Right ventricle myocardium superior (tissue), 1 donor: ENCODE results near the gene CDH15. TPM values are rescaled to one million over a fixed set of nuclear protein-coding genes. Genes with fewer than 3 reads are reported as not detected.

ENCODE experiments used
- ATAC-seq: fragments of 200-7000 bp; cut with Tn5 transposase; one replicate; pipeline ENCODE4 v1.9.1; 2020; ENCODE audit warnings: mild to moderate bottlenecking; ENCODE audit not compliant: poor library complexity
- DNase-seq: peaks from one replicate; pipeline ENCODE4 v3.0.0-alpha.2; 2020
- intact Hi-C: fragments of 100-400 bp; cut with DNase I; formaldehyde crosslinking; loops from one replicate; pipeline ENCODE4 v1.11.2; 2022
- total RNA-seq: library from RNA; stranded (reverse); fragmentation: NEBNext Ultra II Directional; extraction: Animal tissue kit (Norgen Biotek cat#: 25700); gene quantifications from one replicate; pipeline ENCODE4 v1.2.1, GENCODE V29; 2021
- donor health status: DM: no; HTN: yes; CAD: no; lungs with severe emphysema.

CDH15 gene
- total RNA-seq, 1 donor from 2014 or later = not detected

- intact Hi-C loops = no loop called here
- no peak for ATAC-seq
- peak; percentile 14 for DNase-seq
These were observed 31.6 kb upstream of the CDH15 start for GRCh38 chr16:89139907-89140361.

DNA sequence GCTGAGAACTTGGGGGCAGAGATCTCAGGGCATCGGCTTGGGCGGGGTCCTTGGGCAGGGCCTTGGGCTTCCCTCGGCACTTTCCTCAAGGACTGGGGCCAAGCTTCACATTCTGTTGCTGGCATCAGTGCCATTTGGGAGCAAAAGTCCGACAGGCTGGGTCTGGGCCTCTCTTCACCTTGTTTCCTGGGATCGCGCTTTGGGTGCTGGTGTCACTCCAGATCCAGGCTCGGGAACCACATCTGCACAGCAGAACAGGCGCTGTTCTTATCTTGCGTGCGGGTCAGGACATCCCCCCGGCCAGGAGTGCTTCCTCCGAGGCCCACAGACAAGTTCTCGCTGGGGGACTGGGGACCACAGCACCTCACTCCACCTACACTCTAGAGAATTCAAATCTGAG, 31.1 kb upstream of the CDH15 start:
- ATAC-seq = no peak
- DNase-seq = peak; percentile 22
- intact Hi-C loops = no loop called here

DNA sequence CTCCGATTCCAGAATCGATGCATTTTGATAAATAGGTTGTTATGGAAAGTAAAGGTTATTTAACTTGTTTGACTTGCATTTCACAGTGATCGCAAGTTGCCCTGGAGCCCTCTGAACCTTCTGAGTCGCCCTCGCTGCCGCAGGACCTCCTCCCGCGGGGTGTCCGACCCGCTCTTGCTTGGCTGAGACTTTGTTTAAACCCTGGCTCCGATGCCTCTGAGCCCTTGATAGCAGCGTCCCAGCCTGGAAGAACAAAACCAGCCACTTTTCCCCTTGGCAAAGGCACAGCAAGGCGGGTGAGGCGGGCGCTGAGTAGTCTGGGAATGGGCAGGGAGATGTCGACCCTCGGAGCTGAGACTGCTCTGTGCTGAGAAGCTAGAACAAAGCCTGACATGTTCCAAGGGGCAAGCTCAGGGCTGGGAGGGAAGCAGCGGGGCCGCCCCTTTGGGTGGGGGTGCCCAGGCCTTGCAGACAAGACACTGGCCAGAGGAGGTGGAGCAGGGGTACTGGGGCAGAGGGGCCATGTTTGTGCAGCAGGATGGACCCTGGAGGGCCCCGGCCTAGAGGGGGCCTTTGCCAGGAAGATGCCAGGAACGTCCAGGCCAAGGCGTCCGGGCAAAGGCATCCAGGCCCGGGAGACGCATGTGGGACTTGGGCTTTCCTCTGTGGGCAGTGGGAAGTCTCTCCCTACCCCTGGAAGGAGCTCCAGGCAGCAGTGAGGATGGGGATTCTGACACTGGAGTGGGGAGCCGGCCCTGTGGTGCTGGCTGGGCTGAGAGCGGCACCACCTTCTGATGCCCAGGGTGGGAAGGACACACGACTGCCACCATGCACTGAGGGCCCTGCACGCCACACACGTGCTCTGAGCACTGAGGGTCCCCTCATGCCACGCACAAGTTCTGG, 30.3 kb upstream of the CDH15 start:
- no peak for DNase-seq
- intact Hi-C loops = no loop called here
- ATAC-seq = no peak

GRCh38 chr16:89141884-89142267, 29.7 kb upstream of the CDH15 start:
- DNase-seq (peak; percentile 29), ATAC-seq (no peak)
- intact Hi-C loops = no loop called here

DNA sequence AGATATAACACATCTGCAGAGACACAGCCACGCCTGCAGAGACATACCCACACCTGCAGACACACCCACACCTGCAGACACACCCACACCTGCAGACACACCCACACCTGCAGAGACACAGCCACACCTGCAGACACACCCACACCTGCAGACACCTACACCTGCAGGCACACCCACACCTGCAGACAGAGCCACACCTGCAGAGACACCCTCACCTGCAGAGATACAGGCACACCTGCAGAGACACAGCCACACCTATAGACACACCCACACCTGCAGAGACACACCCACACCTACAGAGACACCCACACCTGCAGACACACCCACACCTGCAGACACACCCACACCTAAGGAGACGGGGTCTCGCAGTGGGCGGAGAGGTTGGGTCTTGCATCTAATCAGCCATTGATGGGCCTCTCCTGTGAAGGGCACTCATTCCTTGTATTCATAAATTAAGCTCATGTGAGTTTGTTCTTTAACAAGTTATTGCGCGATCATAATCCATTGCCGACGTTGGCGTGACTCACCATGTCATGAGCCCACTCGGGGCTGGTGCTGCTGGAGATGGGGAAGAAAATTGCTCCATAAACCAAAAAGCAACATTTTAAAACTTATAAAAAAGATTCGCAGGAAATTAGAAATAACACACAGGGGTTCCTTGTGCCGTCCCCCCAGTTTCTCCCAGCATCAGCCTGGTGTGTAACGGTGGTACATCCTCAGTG, 28.9 kb upstream of the CDH15 start:
- ATAC-seq (no peak), DNase-seq (no peak)
- intact Hi-C loops = no loop called here

GRCh38 chr16:89143201-89143741, 28.3 kb upstream of the CDH15 start:
- intact Hi-C loops = no loop called here
- ATAC-seq = no peak
- peak; percentile 31 for DNase-seq

GRCh38 chr16:89143911-89144675, 27.5 kb upstream of the CDH15 start:
- ATAC-seq = no peak
- peak; percentile 27 for DNase-seq
- intact Hi-C loops = no loop called here

DNA sequence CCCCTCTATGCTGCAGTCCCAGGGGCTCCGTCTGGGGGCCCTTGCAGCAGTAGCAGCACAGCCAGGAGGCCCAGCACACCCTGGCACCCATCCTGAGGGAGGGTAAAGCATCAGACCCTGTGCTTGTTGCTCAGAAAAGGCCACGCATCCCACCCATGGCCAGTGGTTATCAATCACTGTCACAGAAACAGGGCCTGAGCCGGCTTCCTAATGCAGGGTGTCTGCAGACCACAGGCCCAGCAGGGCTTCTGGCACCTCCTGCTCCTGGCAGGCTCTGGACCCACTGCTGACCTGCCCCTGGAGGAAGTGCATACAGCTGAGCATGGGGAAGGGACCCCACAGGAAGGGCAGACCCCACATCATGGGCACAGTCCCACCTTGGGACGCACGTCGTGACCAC, 26.9 kb upstream of the CDH15 start:
- intact Hi-C loops = no loop called here
- ATAC-seq = no peak
- DNase-seq = no peak

DNA sequence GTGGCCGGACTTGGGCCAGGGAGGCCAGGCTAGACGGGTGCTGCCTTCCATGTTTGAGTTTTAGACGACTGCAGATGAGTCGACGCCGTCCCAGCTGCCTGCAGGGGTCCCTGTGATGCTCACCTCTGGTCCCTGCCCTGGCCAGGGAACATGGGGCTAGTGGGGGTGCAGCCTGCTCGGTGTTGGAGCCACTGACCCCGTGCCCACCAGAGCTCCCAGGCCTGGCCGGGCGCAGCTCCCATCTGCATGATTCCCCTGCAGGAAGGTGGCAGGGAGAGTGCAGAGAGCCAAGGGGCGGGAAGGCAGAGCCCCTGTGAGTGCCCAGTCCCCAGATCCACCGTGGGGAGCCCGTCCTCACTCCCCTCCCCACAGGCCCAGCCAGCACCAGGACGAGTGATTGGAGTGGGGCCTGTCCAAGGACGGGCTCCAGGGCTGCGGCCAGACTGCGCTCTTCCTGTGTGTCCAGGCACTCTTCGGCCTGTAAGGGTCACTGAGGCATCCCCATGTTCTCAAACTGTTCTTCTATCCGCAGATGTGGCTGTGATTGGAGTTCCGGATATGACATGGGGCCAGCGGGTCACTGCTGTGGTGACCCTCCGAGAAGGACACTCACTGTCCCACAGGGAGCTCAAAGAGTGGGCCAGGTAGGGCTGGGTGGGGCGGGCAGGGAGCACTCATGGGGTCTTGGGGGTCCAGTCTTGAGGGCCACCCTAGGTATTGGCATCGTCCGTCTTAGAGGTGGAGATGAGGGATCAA, 26.0 kb upstream of the CDH15 start:
- intact Hi-C loops = no loop called here
- ATAC-seq (no peak), DNase-seq (no peak)

DNA sequence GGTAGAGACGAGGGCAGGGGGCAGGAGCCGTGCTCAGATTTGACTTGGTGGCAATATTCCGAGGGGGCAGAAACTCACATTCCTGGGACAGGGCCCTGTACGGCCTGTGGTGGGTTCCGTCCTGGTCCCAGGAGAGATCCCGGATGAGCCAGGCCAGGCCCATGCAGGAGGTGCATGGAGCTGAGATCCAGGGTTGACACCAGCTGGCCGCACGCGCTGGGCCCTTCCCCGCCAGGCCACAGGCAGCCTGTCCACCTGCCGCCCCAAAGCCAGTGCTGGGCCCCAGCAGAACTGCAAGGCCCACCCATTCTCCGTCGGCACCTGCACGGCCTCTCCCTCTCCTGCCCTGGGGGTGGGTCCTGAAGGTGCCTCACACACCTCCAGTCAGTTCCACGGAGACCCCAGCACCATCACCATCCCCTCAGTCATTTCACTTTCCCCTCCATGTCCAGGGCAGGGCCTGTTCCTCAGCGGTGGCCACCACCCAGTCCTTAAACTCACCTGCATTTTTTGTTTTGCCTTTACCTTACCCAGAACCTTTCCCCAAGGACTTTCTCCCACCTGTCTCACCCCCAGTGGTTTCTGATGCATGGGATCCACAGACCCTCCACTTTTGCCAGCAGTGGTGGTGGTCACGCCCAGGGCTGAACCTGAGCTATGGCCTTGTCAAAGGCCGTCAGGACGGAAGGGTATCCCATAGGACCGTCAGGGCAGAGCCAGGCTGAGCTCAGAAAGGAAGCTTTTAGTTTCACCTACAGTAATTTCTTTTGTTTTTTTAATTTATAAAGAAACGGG, 25.1 kb upstream of the CDH15 start:
- intact Hi-C loops = no loop called here
- DNase-seq (no peak), ATAC-seq (no peak)

DNA sequence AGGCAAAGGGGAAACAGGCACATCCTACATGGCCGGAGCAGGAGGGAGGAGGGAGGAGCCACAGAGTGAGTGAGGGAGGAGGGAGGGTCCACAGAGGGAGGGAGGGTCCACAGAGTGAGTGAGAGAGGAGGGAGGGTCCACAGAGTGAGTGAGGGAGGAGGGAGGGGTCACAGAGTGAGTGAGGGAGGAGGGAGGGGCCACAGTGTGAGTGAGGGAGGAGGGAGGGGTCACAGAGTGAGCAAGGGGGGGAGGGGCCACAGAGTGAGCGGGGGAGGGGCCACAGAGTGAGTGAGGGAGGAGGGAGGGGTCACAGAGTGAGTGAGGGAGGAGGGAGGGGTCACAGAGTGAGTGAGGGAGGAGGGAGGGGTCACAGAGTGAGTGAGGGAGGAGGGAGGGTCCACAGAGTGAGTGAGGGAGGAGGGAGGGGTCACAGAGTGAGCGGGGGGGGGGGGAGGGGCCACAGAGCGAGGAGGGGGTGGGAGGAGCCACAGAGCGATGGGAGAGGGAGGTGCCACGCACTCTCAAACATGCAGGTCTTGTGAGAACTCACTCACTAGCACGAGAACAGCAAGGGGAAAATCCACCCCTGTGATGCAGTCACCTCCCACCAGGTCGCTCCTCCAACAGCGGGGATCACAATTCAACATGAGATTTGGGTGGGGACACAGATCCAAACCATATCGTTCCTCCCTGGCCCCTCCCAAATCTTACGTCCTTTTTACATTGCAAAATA, 24.3 kb upstream of the CDH15 start:
- ATAC-seq (no peak), DNase-seq (no peak)
- intact Hi-C loops = no loop called here

DNA sequence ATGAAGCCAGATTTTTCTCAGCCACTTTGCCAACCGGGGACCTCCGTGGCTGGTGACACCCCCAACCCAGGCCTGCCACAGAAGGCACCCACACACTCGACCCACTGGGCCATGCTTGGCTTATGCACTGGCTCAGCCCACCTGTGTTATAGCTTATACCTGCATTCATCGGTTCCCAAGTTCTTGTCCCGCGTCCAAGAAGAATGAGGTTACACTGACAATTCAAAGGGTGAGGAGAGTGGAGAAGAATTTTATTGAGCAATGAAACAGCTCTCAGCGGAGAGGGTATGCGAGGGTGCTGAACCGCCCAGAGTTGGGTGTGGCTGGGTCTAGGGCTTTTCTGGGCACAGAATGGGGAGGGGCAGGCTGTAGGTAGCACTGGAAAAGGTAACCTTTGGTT, 22.2 kb upstream of the CDH15 start:
- ATAC-seq = no peak
- intact Hi-C loops = no loop called here

GRCh38 chr16:89150090-89150835, 21.3 kb upstream of the CDH15 start:
- ATAC-seq (no peak), DNase-seq (peak; percentile 19)
- intact Hi-C loops = no loop called here

More for the DNA sequence above, 22.2 kb upstream of the CDH15 start:
- DNase-seq = no peak

DNA sequence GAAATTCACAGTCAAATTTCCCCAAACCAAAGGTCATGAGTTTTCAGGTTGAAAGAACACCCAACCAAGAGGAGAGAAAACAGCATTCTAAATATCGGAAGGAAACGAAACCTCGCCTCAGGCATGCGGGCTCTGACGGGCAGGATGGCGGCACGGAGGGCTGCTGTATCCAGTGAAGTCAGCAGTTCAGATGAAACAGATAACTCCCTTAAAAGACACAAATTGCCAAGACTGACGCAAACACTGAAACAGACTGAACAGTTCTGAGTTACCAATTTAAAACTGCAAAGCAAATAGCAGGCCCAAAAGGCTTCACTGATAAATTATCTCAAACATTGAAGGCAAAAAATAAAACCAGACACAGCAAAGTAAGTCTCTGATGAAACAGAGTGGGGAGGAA, 20.6 kb upstream of the CDH15 start:
- ATAC-seq (no peak), DNase-seq (no peak)
- intact Hi-C loops = no loop called here

DNA sequence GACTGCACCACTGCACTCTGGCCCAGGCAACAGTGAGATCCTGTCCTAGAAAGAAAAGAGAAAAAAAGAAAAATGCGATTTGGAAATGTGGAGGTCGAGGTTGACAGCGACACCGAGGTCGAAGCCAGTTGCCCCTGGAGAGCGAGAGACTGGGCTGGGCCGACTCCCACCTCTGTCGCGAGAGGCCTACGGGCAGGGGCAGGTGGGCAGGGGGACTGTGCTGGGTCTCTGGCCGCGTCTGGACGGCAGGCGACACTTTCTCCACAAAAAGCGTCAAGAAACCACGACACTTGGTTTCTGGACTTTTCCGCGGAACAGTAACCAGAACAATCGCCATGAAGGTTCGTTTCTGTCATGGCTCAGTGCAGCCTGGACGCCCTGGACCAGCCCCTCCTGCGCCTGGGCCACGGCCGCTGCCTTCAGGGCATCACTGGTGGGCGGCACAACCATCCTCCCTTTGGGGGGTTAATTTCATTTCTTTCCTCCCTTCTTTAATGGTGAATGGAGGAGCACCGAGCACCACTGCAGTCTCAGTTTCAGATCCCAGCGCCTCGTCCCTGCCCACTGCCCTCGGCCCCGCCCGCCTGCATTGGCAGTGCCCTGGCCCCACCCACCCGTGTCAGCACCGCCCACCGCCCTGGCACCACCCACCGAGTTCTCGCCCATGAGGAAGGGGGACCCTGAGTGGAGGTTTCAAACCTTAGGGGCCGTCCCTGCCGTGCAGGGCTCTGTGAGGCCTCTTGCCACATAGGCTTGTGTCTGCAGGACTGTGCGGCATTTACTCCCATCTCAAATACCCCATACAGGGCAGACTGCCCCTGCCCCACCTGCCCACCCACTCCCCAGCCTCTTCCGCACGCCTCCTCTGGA, 18.5 kb upstream of the CDH15 start:
- DNase-seq (no peak), ATAC-seq (no peak)
- intact Hi-C loops = no loop called here
